Smooth muscle cell (in vitro differentiated cells): ENCODE measurements around the gene PLEKHA5. TPM values are rescaled to one million over a fixed set of nuclear protein-coding genes. Genes with fewer than 3 reads are reported as not detected.

Experiments
- DNase-seq: peaks from one replicate; lab custom pipeline; 2025; ENCODE audit not compliant: unreplicated experiment; lab: John Stamatoyannopoulos, UW
- H2AFZ ChIP-seq: fragments of 200-600 bp; sonication (generic); 2 replicates; pipeline ENCODE4 v1.6.0; 2016; ENCODE audit warnings: antibody characterized with exemption, low read depth, mild to moderate bottlenecking
- H3F3A ChIP-seq: fragments of 200-600 bp; sonication (generic); 2 replicates; pipeline ENCODE4 v1.6.0; 2017; ENCODE audit warnings: antibody characterized with exemption, low read depth
- H3K27ac ChIP-seq: fragments of 200-600 bp; sonication (generic); 2 replicates; pipeline ENCODE4 v1.5.1; 2016; ENCODE audit warnings: low read depth, mild to moderate bottlenecking
- H3K27me3 ChIP-seq: fragments of 200-600 bp; sonication (generic); 2 replicates; pipeline ENCODE4 v1.6.1; 2016; ENCODE audit warnings: low read depth, mild to moderate bottlenecking
- H3K36me3 ChIP-seq: fragments of 200-600 bp; sonication (generic); 2 replicates; pipeline ENCODE4 v1.5.1; 2016; ENCODE audit warnings: low read depth
- H3K4me1 ChIP-seq: fragments of 200-600 bp; sonication (generic); 2 replicates; pipeline ENCODE4 v1.5.1; 2016; ENCODE audit warnings: low read depth
- H3K4me2 ChIP-seq: fragments of 200-600 bp; sonication (generic); 2 replicates; pipeline ENCODE4 v1.6.0; 2016; ENCODE audit warnings: mild to moderate bottlenecking
- H3K4me3 ChIP-seq: fragments of 200-600 bp; sonication (generic); 2 replicates; pipeline ENCODE4 v1.5.1; 2016; ENCODE audit warnings: mild to moderate bottlenecking
- H3K79me2 ChIP-seq: fragments of 200-600 bp; sonication (generic); 2 replicates; pipeline ENCODE4 v1.6.0; 2016; ENCODE audit warnings: low read depth, mild to moderate bottlenecking
- H3K9ac ChIP-seq: fragments of 200-600 bp; sonication (generic); 2 replicates; pipeline ENCODE4 v1.6.0; 2016; ENCODE audit warnings: low read depth
- H3K9me3 ChIP-seq: fragments of 200-600 bp; sonication (generic); replicated peaks from 2 replicates; pipeline ENCODE4 v1.5.1; 2016; ENCODE audit warnings: low read depth
- H4K20me1 ChIP-seq: fragments of 200-600 bp; sonication (generic); 2 replicates; pipeline ENCODE4 v1.6.0; 2016; ENCODE audit warnings: low read depth
- WGBS: methylation state at CpG from one replicate; pipeline ENCODE4 v1.1.7; 2016; ENCODE audit warnings: low lambda C conversion rate; 5-methylcytosine and 5-hydroxymethylcytosine counted together
- polyA plus RNA-seq: library from polyadenylated mRNA; unstranded; fragments of >200 nt; fragmentation: Nextera tagmentation; extraction: Ambion mirVana; gene quantifications from 2 replicates; pipeline ENCODE4 v1.2.1, GENCODE V29; 2016
- total RNA-seq: library from RNA; depleted of rRNA; stranded (reverse); fragments of >200 nt; gene quantifications from 2 replicates; pipeline ENCODE4 v1.2.3, GENCODE V29; 2014
- TF ChIP-seq, protein P1 (sequence below): fragments of 200-600 bp; sonication (generic); IDR thresholded peaks from 2 replicates; pipeline ENCODE4 v1.5.1; 2017; ENCODE audit warnings: borderline replicate concordance, mild to moderate bottlenecking, antibody characterized with exemption; ENCODE audit not compliant: insufficient read depth, poor library complexity, severe bottlenecking

Gene PLEKHA5
- total and polyA plus RNA-seq, 2 experiments from 2014 or later, result 21.4 to 43.1 TPM

DNA sequence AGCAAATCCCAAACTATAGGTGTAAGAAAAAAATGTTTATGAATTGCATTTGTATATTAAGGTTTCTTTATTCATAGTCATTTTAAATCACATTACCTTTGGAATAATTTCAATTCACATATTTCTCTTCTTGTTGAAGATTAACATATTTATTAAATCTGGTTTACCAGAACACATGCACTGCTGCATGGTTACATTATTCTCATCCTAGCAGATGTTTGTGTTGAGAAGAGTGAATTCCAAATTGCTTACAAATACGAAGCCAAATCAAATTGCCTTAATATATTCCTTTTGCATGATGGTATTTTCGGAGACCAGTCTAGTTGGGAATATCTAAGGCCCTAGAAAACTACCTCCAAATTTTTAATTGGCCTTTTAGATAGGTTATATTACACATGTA lies 130.6 kb downstream of the PLEKHA5 start:
- H3K9me3 ChIP-seq, result no peaks in the 10 kb centered on the region
- H3K4me2 ChIP-seq, result no peak overlapping the region
- no peak overlapping the region for H3K27ac ChIP-seq
- 96% methylated on average over 2 of the region's 2 CpGs for WGBS
- no peaks in the 10 kb centered on the region for H3K36me3 ChIP-seq
- H3K4me1 ChIP-seq, result no peaks in the 10 kb centered on the region
- no peaks in the 10 kb centered on the region for H4K20me1 ChIP-seq
- DNase-seq, result no peak
- no peaks in the 10 kb centered on the region for H3K27me3 ChIP-seq
- no peak overlapping the region for H3K9ac ChIP-seq
- no peaks in the 10 kb centered on the region for H3K79me2 ChIP-seq
- peaks cover 4% of the 10 kb centered on the region for H3F3A ChIP-seq
- H2AFZ ChIP-seq, result no peak overlapping the region
- H3K4me3 ChIP-seq, result no peak overlapping the region
- TF ChIP-seq, protein P1, sequence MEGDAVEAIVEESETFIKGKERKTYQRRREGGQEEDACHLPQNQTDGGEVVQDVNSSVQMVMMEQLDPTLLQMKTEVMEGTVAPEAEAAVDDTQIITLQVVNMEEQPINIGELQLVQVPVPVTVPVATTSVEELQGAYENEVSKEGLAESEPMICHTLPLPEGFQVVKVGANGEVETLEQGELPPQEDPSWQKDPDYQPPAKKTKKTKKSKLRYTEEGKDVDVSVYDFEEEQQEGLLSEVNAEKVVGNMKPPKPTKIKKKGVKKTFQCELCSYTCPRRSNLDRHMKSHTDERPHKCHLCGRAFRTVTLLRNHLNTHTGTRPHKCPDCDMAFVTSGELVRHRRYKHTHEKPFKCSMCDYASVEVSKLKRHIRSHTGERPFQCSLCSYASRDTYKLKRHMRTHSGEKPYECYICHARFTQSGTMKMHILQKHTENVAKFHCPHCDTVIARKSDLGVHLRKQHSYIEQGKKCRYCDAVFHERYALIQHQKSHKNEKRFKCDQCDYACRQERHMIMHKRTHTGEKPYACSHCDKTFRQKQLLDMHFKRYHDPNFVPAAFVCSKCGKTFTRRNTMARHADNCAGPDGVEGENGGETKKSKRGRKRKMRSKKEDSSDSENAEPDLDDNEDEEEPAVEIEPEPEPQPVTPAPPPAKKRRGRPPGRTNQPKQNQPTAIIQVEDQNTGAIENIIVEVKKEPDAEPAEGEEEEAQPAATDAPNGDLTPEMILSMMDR, result no peak

DNA sequence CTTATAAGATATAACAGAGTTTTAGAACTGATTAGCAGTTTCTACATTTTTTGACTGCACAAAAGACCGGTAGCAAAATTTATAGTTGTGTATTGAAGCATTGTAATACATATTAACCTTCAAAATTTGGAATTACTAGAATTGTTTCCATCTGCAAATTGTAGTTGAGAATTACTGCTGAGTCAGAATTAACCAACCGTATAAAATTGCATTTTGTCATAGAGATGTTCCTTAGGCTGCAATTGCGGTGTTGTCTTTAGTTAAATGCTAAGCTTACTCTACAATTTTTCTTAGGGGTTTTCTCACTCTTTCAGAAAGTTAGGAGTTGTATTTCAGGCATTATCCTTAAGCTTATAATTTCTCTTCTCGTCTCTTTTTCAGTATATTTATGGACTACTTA lies 132.2 kb downstream of the PLEKHA5 start:
- no peak overlapping the region for H3K4me3 ChIP-seq
- no peaks in the 10 kb centered on the region for H3K9me3 ChIP-seq
- H3K9ac ChIP-seq, result no peak overlapping the region
- no peaks in the 10 kb centered on the region for H3K4me1 ChIP-seq
- H3K27ac ChIP-seq, result no peak overlapping the region
- TF ChIP-seq, protein P1, result no peak
- H4K20me1 ChIP-seq, result no peaks in the 10 kb centered on the region
- no peak for DNase-seq
- no peaks in the 10 kb centered on the region for H3F3A ChIP-seq
- H3K27me3 ChIP-seq, result no peaks in the 10 kb centered on the region
- H3K79me2 ChIP-seq, result no peaks in the 10 kb centered on the region
- no peak overlapping the region for H2AFZ ChIP-seq
- no peaks in the 10 kb centered on the region for H3K36me3 ChIP-seq
- 94% methylated on average over 4 of the region's 4 CpGs for WGBS
- H3K4me2 ChIP-seq, result no peak overlapping the region

DNA sequence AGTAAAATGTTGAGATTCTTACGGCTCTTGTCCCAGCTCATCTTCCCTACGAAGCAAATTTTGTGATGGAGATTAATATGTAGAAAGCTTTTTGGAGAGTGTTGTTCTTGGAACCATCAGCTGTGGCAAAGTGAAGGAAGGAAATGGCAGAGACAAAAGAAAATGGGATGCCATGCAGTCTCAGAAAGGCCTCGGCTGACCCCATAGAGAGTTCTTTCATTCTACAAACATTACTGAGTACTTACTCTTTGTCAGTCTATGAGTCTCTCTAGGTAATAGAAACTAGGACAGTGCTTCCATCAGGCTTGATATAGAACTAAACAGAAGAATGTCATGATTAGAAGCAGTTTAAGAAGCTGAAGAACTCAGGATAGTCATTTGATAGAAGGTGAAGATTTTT lies 134.1 kb downstream of the PLEKHA5 start:
- H3K36me3 ChIP-seq, result no peaks in the 10 kb centered on the region
- WGBS, result 89% methylated on average over 3 of the region's 3 CpGs

More for the DNA sequence above, 134.1 kb downstream of the PLEKHA5 start:
- Histone ChIP-seq H3K79me2 (no peaks in the 10 kb centered on the region), H3F3A (no peaks in the 10 kb centered on the region), H3K4me1 (no peaks in the 10 kb centered on the region), H3K4me3 (no peak overlapping the region), H3K27me3 (no peaks in the 10 kb centered on the region), H2AFZ (no peak overlapping the region), H3K9me3 (no peaks in the 10 kb centered on the region), H4K20me1 (no peaks in the 10 kb centered on the region), H3K9ac (no peak overlapping the region), H3K27ac (no peak overlapping the region), H3K4me2 (no peak overlapping the region)
- DNase-seq, result no peak
- TF ChIP-seq, protein P1, result no peak
